Panc1 (cell line): ENCODE measurements around the gene ATP5F1E. TPM values are rescaled to one million over a fixed set of nuclear protein-coding genes. Genes with fewer than 3 reads are reported as not detected.

Source experiments
- ATAC-seq: fragments of 200-7000 bp; cut with Tn5 transposase; 2 replicates; pipeline ENCODE4 v1.9.1; 2020; ENCODE audit warnings: mild to moderate bottlenecking, moderate library complexity
- BruUV-seq: library from RNA; stranded (reverse); fragments of 400-500 nt; replicated peaks from 2 replicates; lab custom pipeline; 2021; lab: Mats Ljungman, UMichigan
- CTCF ChIA-PET: fragments of 300-600 bp; sonication (Branson Sonifier 250); formaldehyde crosslinking; loops from one replicate; lab custom pipeline; 2022; ENCODE audit warnings: antibody characterized with exemption; lab: Charles Lee
- POLR2A ChIA-PET: fragments of 300-600 bp; sonication (Branson Sonifier 250); formaldehyde crosslinking; loops from one replicate; lab custom pipeline; 2022; ENCODE audit warnings: antibody characterized with exemption; lab: Charles Lee
- DNase-seq: peaks from one replicate; pipeline ENCODE4 v3.0.0-alpha.2; 2010; ENCODE audit warnings: low read depth, low spot score
- H3K27ac ChIP-seq: 2 replicates; pipeline ENCODE4 v1.5.1; 2011; ENCODE audit warnings: mild to moderate bottlenecking, low read length, inconsistent platforms
- H3K27me3 ChIP-seq: fragments of 200-500 bp; sonication (Bioruptor generic); 2 replicates; pipeline ENCODE4 v1.6.0; 2014; ENCODE audit warnings: low read length, inconsistent platforms; ENCODE audit not compliant: control insufficient read depth, insufficient read depth
- H3K36me3 ChIP-seq: fragments of 200-500 bp; sonication (Bioruptor generic); 2 replicates; pipeline ENCODE4 v1.5.1; 2014; ENCODE audit warnings: inconsistent platforms, mild to moderate bottlenecking, low read length, moderate library complexity; ENCODE audit not compliant: control insufficient read depth, insufficient read depth
- H3K4me1 ChIP-seq: 2 replicates; pipeline ENCODE4 v1.5.1; 2011; ENCODE audit warnings: inconsistent platforms, mild to moderate bottlenecking, low read length, moderate library complexity; ENCODE audit not compliant: control insufficient read depth, insufficient read depth
- H3K4me3 ChIP-seq, 2 experiments: 2 replicates each; pipeline ENCODE4 v1.5.1; 2011 to 2012; ENCODE audit warnings: low read depth in 2 of 2, low read length in 2 of 2, mild to moderate bottlenecking in 2 of 2, inconsistent platforms in 1 of 2, moderate library complexity in 1 of 2
- H3K9me3 ChIP-seq: fragments of 200-500 bp; sonication (Bioruptor generic); 2 replicates; pipeline ENCODE4 v1.5.1; 2014; ENCODE audit warnings: low read depth, mild to moderate bottlenecking, inconsistent platforms, low read length, moderate library complexity; ENCODE audit not compliant: control insufficient read depth, insufficient read depth
- CTCF ChIP-seq: fragments of 450-650 bp; IDR thresholded peaks from 2 replicates; pipeline ENCODE4 v1.5.1; 2017; ENCODE audit warnings: mild to moderate bottlenecking
- POLR2AphosphoS5 ChIP-seq: IDR thresholded peaks from 2 replicates; pipeline ENCODE4 v1.6.1; 2012; ENCODE audit warnings: mild to moderate bottlenecking, low read depth, low read length, moderate library complexity
- REST ChIP-seq, 2 experiments: IDR thresholded peaks; 2 replicates each; pipeline ENCODE4 v1.6.1; 2011 to 2012; ENCODE audit warnings: low read depth in 2 of 2, control low read depth in 1 of 2, low read length in 1 of 2, mild to moderate bottlenecking in 1 of 2, moderate library complexity in 1 of 2; ENCODE audit not compliant: insufficient read depth in 1 of 2
- SIN3A ChIP-seq: IDR thresholded peaks from 2 replicates; pipeline ENCODE4 v1.6.1; 2012; ENCODE audit warnings: low read depth, mild to moderate bottlenecking, low read length, moderate library complexity, borderline replicate concordance; ENCODE audit not compliant: insufficient read depth
- TCF7L2 ChIP-seq: IDR thresholded peaks from 2 replicates; pipeline ENCODE4 v1.6.1; 2011; ENCODE audit warnings: mild to moderate bottlenecking, low read depth, low read length, inconsistent platforms
- in situ Hi-C: cut with HindIII; loops from 2 replicates; pipeline ENCODE4 v1.10.0; 2016; ENCODE audit warnings: low sequenced_read_pairs, low pct_unique_long_range_greater_than_20kb
- intact Hi-C: fragments of 100-400 bp; cut with micrococcal nuclease; formaldehyde crosslinking; loops from one replicate; pipeline ENCODE4 v1.10.0; 2022; ENCODE audit not compliant: unreplicated experiment
- total RNA-seq: library from RNA; stranded (reverse); gene quantifications from one replicate; pipeline ENCODE4 v1.2.1, GENCODE V29; 2021; ENCODE audit not compliant: unreplicated experiment

ATP5F1E gene
- total RNA-seq, 1 experiment from 2014 or later: 90.6 TPM

- POLR2A ChIA-PET: no interaction called here
- BruUV-seq: no TSS peak
- in situ Hi-C loops: no loop called here
- Histone ChIP-seq H3K36me3 (no peaks in the 10 kb centered on the region; the same call in 1 of the 2 replicates), H3K27me3 (peaks cover 23% of the 10 kb centered on the region), H3K4me3 (no peak overlapping the region), H3K4me1 (peaks cover 6% of the 10 kb centered on the region; the same call in 1 of the 2 replicates), H3K27ac (no peak overlapping the region), H3K9me3 (no peaks in the 10 kb centered on the region)
- TF ChIP-seq CTCF (no peak), REST (IDR thresholded peaks at IDR 0.05; ENCODE audit: insufficient read depth in 1 of 2, low read depth in 2 of 2, low read length in 1 of 2) (peak in 1 of 2 experiments; percentile 52; a peak in 2 of 4 replicates), TCF7L2 (no peak)
- DNase-seq: no peak
- no peak for ATAC-seq
- CTCF ChIA-PET: no interaction called here
- intact Hi-C loops: no loop called here
Observed at GRCh38 chr20:59062081-59062480, 29.9 kb upstream of the ATP5F1E start.

GRCh38 chr20:59055302-59055701, 23.2 kb upstream of the ATP5F1E start:
- TF ChIP-seq POLR2AphosphoS5 (no peak), REST (IDR thresholded peaks at IDR 0.05; ENCODE audit: insufficient read depth in 1 of 2, low read depth in 2 of 2, low read length in 1 of 2) (no peak), SIN3A (no peak), CTCF (peak; percentile 49)
- Histone ChIP-seq H3K9me3 (no peaks in the 10 kb centered on the region), H3K4me3 (no peak overlapping the region), H3K27ac (no peak overlapping the region), H3K36me3 (no peaks in the 10 kb centered on the region; the same call in 1 of the 2 replicates), H3K27me3 (peaks cover 25% of the 10 kb centered on the region), H3K4me1 (no peaks in the 10 kb centered on the region)
- no TSS peak for BruUV-seq
- ChIA-PET CTCF (interaction anchor here (0.6 kb wide), 2 partner anchors 46 to 104 kb away, joined by 6 to 7 read pairs; no protein-coding TSS in a partner anchor), POLR2A (no interaction called here)
- ATAC-seq: no peak
- in situ Hi-C loops (no loop called here), intact Hi-C loops (no loop called here)
- no peak for DNase-seq
